Activated CD8-positive, alpha-beta memory T cell treated with anti-CD3 and anti-CD28 coated beads, Interleukin-2, amount 50 U/mL, for 1 hour (primary cell): ENCODE data around the gene FLG.
"Not testable (repeated sequence)": the region's sequence is repeated elsewhere in the genome, so short reads cannot be mapped to it uniquely, and the experiment has no call there.

Experiments
- DNase-seq: peaks from one replicate; pipeline ENCODE4 v3.0.0-alpha.2; 2020; ENCODE audit errors: extremely low read depth

FLG gene

DNA sequence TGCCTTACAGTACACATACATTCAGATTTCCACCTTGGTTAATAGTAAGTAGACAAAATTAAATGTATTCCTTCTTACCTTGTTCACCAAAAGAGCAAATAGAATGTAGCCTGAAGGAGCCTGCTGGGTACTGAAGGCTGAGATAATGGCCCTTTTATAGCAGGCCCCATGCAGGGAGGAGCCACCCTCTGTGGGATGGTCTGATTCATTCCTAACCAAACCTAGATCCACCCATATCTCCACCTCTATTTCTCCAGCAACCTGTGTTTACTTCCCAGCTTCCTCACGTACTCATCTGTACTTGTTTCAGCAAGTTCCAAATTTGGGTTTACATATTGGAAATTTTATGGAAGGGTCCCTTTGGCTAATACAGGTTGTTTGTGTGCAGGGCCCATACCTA is at the start of gene FLG:
TSS of gene FLG (minus strand) at position 129 of the 400 bp plus-strand sequence. CDS start 9,783 bp downstream, outside the sequence.
- DNase-seq = no peak

DNA sequence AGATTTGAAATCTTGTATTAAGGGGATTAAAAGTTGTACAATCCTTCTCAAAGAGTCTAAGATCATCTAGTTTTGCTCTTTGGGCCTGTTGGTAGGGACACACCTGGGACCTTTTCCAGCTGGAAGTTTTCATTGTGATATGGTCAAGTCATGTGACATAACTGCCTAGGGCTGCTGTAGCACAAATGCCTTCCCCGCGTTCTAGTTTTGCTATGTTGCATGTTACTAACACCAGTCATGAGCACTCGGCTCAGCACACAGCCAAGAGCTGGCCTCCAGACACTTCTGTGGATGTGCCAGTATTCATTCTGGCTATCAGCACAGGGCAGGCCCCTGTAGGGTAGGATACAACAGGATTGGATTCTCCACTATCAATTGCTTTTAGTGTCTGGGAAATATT is 49.4 kb upstream of the FLG start:
- no peak for DNase-seq

- no peak for DNase-seq
Observed at GRCh38 chr1:152372672-152373071, 47.6 kb upstream of the FLG start.

DNA sequence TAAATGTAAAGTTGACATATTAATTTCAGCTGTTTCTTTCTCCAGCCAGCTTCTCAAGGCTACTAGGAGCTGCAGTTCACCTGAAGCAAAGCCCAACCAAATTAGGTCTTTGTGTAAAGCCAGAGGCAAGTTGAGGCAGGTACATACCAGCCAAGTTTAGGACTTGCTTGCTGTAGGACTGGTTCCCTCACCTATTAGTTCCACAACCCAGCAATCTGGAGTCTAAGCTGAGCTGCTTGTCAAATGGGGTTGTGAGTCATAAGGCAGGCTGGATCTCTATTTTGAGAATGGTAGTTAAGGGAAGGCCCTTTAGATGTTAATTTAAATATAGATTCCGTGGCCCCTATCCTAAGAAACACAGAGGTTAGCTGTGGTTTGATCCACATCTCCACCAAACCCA is 42.4 kb upstream of the FLG start:
- DNase-seq = no peak

- DNase-seq = no peak
Observed at GRCh38 chr1:152359906-152360305, 34.9 kb upstream of the FLG start, which contains the start of gene FLG2. TSS of gene FLG2 (minus strand) at chr1:152360006. CDS start at chr1:152358884, 1,122 bp downstream.

- no peak for DNase-seq
Observed at GRCh38 chr1:152356736-152357135, 31.7 kb upstream of the FLG start.

DNA sequence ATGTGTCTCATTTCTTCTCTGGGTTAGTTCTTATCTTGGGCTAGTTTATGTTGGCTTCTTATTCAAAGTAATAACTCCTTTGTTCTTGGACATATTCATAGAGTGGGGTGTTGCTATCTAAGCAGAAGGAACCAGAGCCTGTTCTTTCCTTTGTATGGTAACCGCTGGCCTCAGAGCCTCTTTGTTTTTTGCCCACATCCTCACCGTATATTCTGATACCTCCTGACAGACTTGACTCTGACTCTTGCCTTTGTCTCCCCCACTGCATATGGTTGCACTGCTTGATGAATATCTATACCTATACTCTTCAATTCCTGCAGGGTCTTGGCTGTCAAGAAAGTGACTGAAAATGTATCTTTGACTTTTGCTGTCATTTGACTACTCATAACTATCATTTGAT is 24.6 kb upstream of the FLG start:
- DNase-seq = no peak

- no peak for DNase-seq
Observed at GRCh38 chr1:152348447-152348846, 23.4 kb upstream of the FLG start.

- DNase-seq = peak; percentile 8
Observed at GRCh38 chr1:152347116-152347728, 22.2 kb upstream of the FLG start.

GRCh38 chr1:152344438-152344837 is 19.4 kb upstream of the FLG start:
- DNase-seq = no peak

DNA sequence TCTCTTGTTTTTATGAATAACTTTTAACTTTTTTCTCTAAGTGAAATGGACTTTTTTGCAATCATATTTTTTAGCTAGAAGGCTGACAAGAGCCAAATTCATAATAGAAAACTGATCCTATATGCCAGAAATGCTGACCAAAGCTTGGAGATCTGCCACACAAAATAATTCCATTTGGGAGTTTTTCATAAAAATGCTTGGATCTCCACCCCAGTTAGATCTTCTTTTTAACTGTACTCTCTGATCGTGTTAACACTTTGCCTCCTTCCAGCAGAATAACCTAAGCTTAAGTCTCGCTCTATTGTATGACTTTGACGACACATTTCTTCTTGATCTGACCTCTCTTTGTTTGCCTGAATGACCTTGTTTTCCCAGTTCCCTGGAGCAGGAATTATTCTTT is 18.0 kb upstream of the FLG start:
- DNase-seq = no peak

- no peak for DNase-seq
Observed at GRCh38 chr1:152335399-152335798, 10.4 kb upstream of the FLG start.

DNA sequence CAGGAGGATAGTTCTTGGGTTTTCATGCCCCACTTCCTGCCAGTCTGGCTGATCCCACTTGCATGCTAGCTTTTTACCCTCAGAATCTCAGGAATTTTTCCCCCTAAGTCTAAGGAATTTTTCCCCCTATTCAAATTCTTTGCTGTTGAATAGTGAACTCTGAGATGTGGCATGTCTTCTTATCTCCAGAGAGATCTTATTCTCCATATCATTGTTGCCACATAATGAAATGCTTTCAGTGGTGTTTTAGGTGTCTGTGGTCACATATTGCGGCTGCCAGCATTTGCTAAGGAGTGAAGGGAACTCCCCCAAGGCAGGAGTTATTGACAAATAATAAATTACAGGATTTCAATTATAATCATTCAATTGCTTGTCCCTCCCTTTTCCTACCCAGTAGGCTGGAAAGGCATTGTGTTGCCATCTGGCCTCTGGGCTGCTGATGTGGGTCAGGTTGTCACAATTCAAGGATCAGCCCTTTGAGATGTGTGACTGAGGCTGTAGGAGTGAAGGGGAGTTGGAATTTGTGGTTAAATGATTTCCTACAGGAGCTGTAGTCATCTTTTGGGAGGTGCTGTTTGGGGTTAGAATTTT is 3.9 kb upstream of the FLG start:
- DNase-seq = no peak

GRCh38 chr1:152313970-152314369 is 11.1 kb downstream of the FLG start:
- DNase-seq = no peak

GRCh38 chr1:152313319-152313801 is 11.7 kb downstream of the FLG start:
- no peak for DNase-seq

DNA sequence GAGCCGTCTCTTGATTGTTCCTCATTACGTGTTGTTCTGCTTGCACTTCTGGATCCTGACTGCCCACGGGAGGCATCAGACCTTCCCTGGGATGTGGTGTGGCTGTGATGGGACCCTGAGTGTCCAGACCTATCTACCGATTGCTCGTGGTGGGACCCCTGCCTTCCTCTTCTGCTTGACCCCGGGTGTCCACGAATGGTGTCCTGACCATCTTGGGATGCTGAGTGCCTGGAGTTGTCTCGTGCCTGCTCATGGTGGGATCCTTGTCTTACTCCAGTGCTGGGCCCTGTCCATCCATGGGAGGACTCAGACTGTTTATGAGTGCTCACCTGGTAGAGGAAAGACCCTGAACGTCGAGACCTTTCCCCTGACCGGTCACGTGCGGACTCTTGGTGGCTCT is 12.9 kb downstream of the FLG start:
- DNase-seq = not testable (repeated sequence)

- no peak for DNase-seq
Observed at GRCh38 chr1:152309955-152310354, 15.1 kb downstream of the FLG start.

DNA sequence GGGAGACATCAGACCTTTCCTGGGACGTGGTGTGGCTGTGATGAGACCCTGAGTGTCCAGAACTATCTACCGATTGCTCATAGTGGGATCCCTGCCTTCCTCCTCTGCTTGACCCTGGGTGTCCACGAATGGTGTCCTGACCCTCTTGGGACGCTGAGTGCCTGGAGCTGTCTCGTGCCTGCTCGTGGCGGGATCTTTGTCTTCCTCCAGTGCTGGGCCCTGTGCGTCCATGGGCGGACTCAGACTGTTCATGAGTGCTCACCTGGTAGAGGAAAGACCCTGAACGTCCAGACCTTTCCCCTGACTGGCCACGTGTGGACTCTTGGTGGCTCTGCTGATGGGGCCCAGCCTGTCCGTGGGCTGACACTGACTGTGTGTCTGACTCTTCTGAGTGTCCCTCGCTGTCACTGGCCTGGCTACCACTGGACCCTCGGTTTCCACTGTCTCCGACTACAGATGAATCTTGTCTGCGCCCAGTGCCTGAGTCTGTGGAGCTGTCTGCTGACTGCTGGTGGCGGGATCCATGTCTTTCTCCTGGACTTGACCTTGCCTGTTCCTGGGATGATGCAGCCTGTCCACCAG is 15.6 kb downstream of the FLG start:
- DNase-seq = not testable (repeated sequence)

DNA sequence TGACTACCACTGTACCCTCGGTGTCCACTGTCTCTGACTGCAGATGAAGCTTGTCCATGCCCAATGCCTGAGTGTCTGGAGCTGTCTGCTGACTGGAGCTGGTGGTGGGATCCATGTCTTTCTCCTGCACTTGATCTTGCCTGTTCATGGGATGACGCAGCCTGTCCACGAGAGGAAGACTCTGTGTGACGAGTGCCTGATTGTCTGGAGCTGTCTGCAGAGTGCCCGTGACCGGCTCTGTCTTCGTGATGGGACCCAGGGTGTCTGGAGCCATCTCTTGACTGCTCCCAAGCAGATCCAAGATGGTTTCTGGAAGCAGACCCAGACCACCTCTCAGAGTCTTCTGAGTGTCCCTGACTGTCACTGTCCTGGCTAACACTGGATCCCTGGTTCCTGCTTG is 16.3 kb downstream of the FLG start:
- not testable (repeated sequence) for DNase-seq

- DNase-seq = not testable (repeated sequence)
Observed at GRCh38 chr1:152307970-152308369, 17.1 kb downstream of the FLG start.

- DNase-seq = not testable (repeated sequence)
Observed at GRCh38 chr1:152306123-152306522, 18.9 kb downstream of the FLG start.

- DNase-seq = not testable (repeated sequence)
Observed at GRCh38 chr1:152304773-152305172, 20.3 kb downstream of the FLG start.
